Lung (tissue), 12 donors: Measurements from ENCODE around the gene AKAP8L. TPM values are rescaled to one million over a fixed set of nuclear protein-coding genes. Genes with fewer than 3 reads are reported as not detected.

ENCODE experiments used
- ATAC-seq: fragments of 200-7000 bp; cut with Tn5 transposase; one replicate; pipeline ENCODE4 v1.9.1; 2020; ENCODE audit warnings: moderate number of reproducible peaks; ENCODE audit not compliant: insufficient read depth, low FRiP score
- DNase-seq, 3 donors: peaks; one replicate each; pipeline ENCODE4 v3.0.0-alpha.2; 2013 to 2017
- H3K27ac ChIP-seq, 2 donors: one replicate each; pipeline ENCODE4 v1.5.1; 2013; ENCODE audit warnings: mild to moderate bottlenecking in 2 of 2, moderate library complexity in 2 of 2, control low read depth in 1 of 2, inconsistent platforms in 1 of 2, low read depth in 1 of 2, low read length in 1 of 2
- H3K27me3 ChIP-seq, 3 donors: one replicate each; pipeline ENCODE4 v1.5.1; 2013; ENCODE audit warnings: low read length in 2 of 3; ENCODE audit not compliant: control insufficient read depth in 3 of 3, insufficient read depth in 3 of 3
- H3K36me3 ChIP-seq, 4 donors: one replicate each; pipeline ENCODE4 v1.5.1; 2013; ENCODE audit warnings: low read length in 4 of 4, mild to moderate bottlenecking in 1 of 4, moderate library complexity in 1 of 4; ENCODE audit not compliant: control insufficient read depth in 4 of 4, insufficient read depth in 4 of 4
- H3K4me1 ChIP-seq, 5 donors: one replicate each; pipeline ENCODE4 v1.5.1; 2013; ENCODE audit warnings: low read length in 5 of 5, mild to moderate bottlenecking in 2 of 5, moderate library complexity in 1 of 5; ENCODE audit not compliant: control insufficient read depth in 5 of 5, insufficient read depth in 5 of 5
- H3K4me3 ChIP-seq: one replicate; pipeline ENCODE4 v1.5.1; 2013; ENCODE audit warnings: mild to moderate bottlenecking, control low read depth, moderate library complexity
- H3K9ac ChIP-seq, 2 donors: one replicate each; pipeline ENCODE4 v1.5.1; 2013; ENCODE audit warnings: low read length in 2 of 2, control low read depth in 1 of 2; ENCODE audit not compliant: insufficient read depth in 1 of 2
- H3K9me3 ChIP-seq, 4 donors: one replicate each; pipeline ENCODE4 v1.5.1; 2013; ENCODE audit warnings: low read length in 3 of 4, mild to moderate bottlenecking in 1 of 4, moderate library complexity in 1 of 4; ENCODE audit not compliant: control insufficient read depth in 4 of 4, insufficient read depth in 3 of 4
- WGBS, 2 donors: extraction: QIAGEN DNeasy Blood & Tissue Kit; methylation state at CpG; one replicate each; pipeline ENCODE4 v1.1.7; 2013; 5-methylcytosine and 5-hydroxymethylcytosine counted together
- polyA plus RNA-seq, 2 donors: library from polyadenylated mRNA; stranded (reverse); fragments of 200-250 nt; gene quantifications; one replicate each; pipeline ENCODE4 v1.2.1, GENCODE V29; 2013
- total RNA-seq, 2 donors: library from RNA; depleted of rRNA in 1 of 2; stranded (reverse); fragments of >200 nt in 1 of 2; gene quantifications; one replicate each; pipeline ENCODE4 v1.2.1, GENCODE V29; 2014 to 2021
- TF ChIP-seq, protein P1 (sequence below): IDR thresholded peaks from 2 replicates; pipeline ENCODE4 v1.5.1; 2012; ENCODE audit warnings: mild to moderate bottlenecking; ENCODE audit errors: control extremely low read depth, extremely low read depth
- donor health status: control.
- donor health status: control.
- donor health status: Bipolar disorder and iron deficiency.
- donor health status: healthy.
- donor health status: DM: yes; HTN: yes; CAD: no.

AKAP8L gene
- total and polyA plus RNA-seq, 4 donors, result 52.5 to 118 (median 80.2) TPM

DNA sequence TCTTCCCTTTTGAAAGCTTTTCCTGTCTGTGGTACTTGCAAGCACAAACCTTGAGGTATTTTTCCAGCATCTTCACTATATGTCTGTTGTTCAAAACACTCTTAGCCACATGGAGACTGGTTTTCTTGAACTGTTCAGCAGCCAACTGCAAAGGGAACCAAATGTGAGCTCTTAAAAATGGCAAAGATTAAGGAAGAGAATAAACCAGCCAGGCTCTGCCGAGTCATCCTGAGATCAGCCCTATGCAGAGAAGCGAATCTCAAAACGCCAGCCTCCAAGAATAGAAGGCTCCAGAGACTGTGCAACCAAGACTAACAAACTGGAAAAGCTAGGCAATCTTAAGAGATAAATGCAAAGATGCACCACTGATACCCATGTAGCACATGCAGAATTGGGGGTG, 59.9 kb downstream of the AKAP8L start:
- DNase-seq (no peak), ATAC-seq (no peak)
- Histone ChIP-seq H3K36me3 (peaks cover 36 to 63% (median 45%) of the 10 kb centered on the region in 4 donors), H3K9me3 (no peaks in the 10 kb centered on the region), H3K4me1 (no peaks in the 10 kb centered on the region), H3K9ac (no peak overlapping the region), H3K4me3 (no peak overlapping the region), H3K27me3 (no peaks in the 10 kb centered on the region), H3K27ac (no peak overlapping the region)
- TF ChIP-seq, protein P1, sequence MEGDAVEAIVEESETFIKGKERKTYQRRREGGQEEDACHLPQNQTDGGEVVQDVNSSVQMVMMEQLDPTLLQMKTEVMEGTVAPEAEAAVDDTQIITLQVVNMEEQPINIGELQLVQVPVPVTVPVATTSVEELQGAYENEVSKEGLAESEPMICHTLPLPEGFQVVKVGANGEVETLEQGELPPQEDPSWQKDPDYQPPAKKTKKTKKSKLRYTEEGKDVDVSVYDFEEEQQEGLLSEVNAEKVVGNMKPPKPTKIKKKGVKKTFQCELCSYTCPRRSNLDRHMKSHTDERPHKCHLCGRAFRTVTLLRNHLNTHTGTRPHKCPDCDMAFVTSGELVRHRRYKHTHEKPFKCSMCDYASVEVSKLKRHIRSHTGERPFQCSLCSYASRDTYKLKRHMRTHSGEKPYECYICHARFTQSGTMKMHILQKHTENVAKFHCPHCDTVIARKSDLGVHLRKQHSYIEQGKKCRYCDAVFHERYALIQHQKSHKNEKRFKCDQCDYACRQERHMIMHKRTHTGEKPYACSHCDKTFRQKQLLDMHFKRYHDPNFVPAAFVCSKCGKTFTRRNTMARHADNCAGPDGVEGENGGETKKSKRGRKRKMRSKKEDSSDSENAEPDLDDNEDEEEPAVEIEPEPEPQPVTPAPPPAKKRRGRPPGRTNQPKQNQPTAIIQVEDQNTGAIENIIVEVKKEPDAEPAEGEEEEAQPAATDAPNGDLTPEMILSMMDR, result no peak
- 61 to 84% methylated on average over 3 of the region's 3 CpGs for WGBS, 2 donors

DNA sequence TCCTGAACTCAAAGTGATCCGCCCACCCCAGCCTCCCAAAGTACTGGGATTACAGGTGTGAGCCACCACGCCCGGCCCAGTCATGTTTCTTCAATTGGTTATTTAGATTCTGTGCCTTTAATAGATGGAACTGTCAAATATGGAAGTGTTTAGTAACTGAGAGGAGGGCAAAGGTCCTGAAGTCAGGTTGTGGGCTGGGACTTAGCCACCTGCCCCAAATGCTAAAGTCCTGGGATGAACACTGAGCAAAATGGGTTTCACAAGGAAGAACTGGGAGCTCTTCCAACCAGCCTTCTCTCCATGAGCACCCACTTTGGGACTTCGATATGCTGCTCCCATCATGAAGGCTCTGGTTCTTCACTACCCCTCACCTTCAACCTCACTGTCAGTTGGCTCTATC, 60.9 kb downstream of the AKAP8L start:
- Histone ChIP-seq H3K27me3 (no peaks in the 10 kb centered on the region), H3K4me3 (no peak overlapping the region), H3K9ac (no peak overlapping the region), H3K4me1 (no peaks in the 10 kb centered on the region), H3K27ac (no peak overlapping the region), H3K36me3 (peaks cover 40 to 65% (median 48%) of the 10 kb centered on the region in 4 donors), H3K9me3 (no peaks in the 10 kb centered on the region)
- TF ChIP-seq, protein P1, result no peak
- 98 to 99% methylated on average over 4 of the region's 4 CpGs for WGBS, 2 donors
- ATAC-seq (no peak), DNase-seq (no peak)

DNA sequence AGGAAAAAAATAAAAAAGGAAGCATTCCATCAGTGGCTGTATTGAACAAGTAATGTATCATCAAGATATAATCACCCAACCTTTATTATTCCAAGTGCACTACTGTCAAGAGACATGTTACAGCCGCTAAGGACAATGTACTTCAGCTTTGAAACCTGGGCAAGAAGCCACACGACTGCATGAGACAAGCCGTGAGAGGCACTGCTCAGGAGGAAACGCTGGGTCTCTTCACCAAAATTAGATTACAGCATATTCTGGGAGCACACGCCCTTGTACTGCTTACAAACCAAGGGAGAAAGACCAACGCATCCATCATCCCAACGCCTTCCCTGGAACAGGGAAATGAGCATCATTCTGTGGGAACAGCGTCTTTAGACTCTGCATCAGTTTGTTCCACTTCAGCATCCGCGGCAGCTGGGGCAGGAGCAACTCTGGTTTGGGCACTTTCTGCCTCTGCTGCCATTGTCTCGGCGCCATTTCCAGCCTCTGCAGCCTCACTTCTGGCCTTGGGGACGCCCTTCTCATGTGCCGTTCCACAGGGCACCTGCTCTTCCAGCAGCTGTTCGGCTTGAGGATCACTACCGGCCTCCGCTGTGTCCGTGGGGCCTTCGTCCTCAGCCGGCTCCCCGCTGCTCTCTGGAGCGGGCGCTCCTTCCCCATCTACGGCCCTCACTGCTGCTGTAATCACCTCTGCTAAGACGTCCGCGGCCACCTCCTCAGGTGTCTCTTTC, 64.1 kb downstream of the AKAP8L start:
- H3K9ac ChIP-seq, result no peak overlapping the region
- no peaks in the 10 kb centered on the region for H3K27me3 ChIP-seq
- peaks cover 27 to 50% (median 36%) of the 10 kb centered on the region in 4 donors for H3K36me3 ChIP-seq
- DNase-seq (peak in 1 of 3 donors; percentile 24), ATAC-seq (no peak)
- no peaks in the 10 kb centered on the region for H3K9me3 ChIP-seq
- no peaks in the 10 kb centered on the region for H3K4me1 ChIP-seq
- WGBS, 2 donors, result 85 to 90% methylated on average over 27 of the region's 27 CpGs
- TF ChIP-seq, protein P1, result no peak
- peak overlapping the region in 1 of 2 donors; percentile 6 for H3K27ac ChIP-seq
- no peak overlapping the region for H3K4me3 ChIP-seq
